WTC11 (cell line): Measurements from ENCODE around the gene POLE3. TPM values are rescaled to one million over a fixed set of nuclear protein-coding genes. Genes with fewer than 3 reads are reported as not detected.
A peak's percentile ranks its signal among the peaks of the same experiment; 100 is the strongest.

ENCODE experiments used
- ATAC-seq: fragments of 200-7000 bp; cut with Tn5 transposase; 2 replicates; pipeline ENCODE4 v1.10.0; 2021; ENCODE audit warnings: mild to moderate bottlenecking, moderate library complexity
- CTCF ChIA-PET: fragments of 300-600 bp; sonication (Branson Sonifier 250); formaldehyde crosslinking; loops from one replicate; lab custom pipeline; 2021; ENCODE audit warnings: antibody characterized with exemption; lab: Charles Lee
- POLR2A ChIA-PET: fragments of 350-600 bp; sonication (Branson Sonifier 250); formaldehyde crosslinking; loops from one replicate; lab custom pipeline; 2021; ENCODE audit warnings: antibody characterized with exemption; lab: Charles Lee
- DNase-seq: peaks from one replicate; pipeline ENCODE4 v3.0.0; 2021; ENCODE audit warnings: low spot score
- H3K27ac Mint-ChIP-seq: 2 replicates; pipeline ENCODE4 v1.8.0; 2021; ENCODE audit warnings: mixed read lengths
- H3K27me3 Mint-ChIP-seq: 2 replicates; pipeline ENCODE4 v1.8.0; 2021; ENCODE audit warnings: low read depth, mild to moderate bottlenecking, moderate library complexity, mixed read lengths
- H3K36me3 Mint-ChIP-seq: 2 replicates; pipeline ENCODE4 v1.8.0; 2021; ENCODE audit warnings: mixed read lengths
- H3K4me1 Mint-ChIP-seq: 2 replicates; pipeline ENCODE4 v1.8.0; 2022; ENCODE audit warnings: mixed read lengths
- H3K4me3 Mint-ChIP-seq: 2 replicates; pipeline ENCODE4 v1.8.0; 2021; ENCODE audit warnings: mild to moderate bottlenecking, moderate library complexity, mixed read lengths
- H3K9me3 Mint-ChIP-seq: 2 replicates; pipeline ENCODE4 v1.8.0; 2021; ENCODE audit warnings: mixed read lengths
- ATF1 ChIP-seq: sonication (generic); formaldehyde crosslinking; IDR thresholded peaks from 2 replicates; pipeline ENCODE4 v1.8.1; 2023; ENCODE audit warnings: mild to moderate bottlenecking, moderate library complexity, missing genetic modification reagents
- CBFB ChIP-seq: sonication (generic); formaldehyde crosslinking; IDR thresholded peaks from 2 replicates; pipeline ENCODE4 v1.8.1; 2022; ENCODE audit warnings: mild to moderate bottlenecking, low read depth, missing genetic modification reagents
- CDX4 ChIP-seq: fragments of 250-450 bp; sonication (Bioruptor Pico); IDR thresholded peaks from 2 replicates; pipeline ENCODE4 v1.9.0; 2021; ENCODE audit warnings: moderate library complexity, mild to moderate bottlenecking, inconsistent platforms, borderline replicate concordance
- E2F1 ChIP-seq: sonication (generic); formaldehyde crosslinking; IDR thresholded peaks from 2 replicates; pipeline ENCODE4 v1.8.0; 2022; ENCODE audit warnings: mild to moderate bottlenecking, missing genetic modification reagents
- E2F5 ChIP-seq: sonication (generic); formaldehyde crosslinking; IDR thresholded peaks from 2 replicates; pipeline ENCODE4 v1.8.1; 2022; ENCODE audit warnings: mild to moderate bottlenecking, moderate library complexity, missing genetic modification reagents
- FOXK1 ChIP-seq: sonication (generic); formaldehyde crosslinking; IDR thresholded peaks from 2 replicates; pipeline ENCODE4 v1.8.0; 2022; ENCODE audit warnings: mild to moderate bottlenecking, moderate library complexity, missing genetic modification reagents
- FOXP1 ChIP-seq: sonication (generic); formaldehyde crosslinking; IDR thresholded peaks from 2 replicates; pipeline ENCODE4 v1.8.0; 2022; ENCODE audit warnings: missing genetic modification reagents, mild to moderate bottlenecking, moderate library complexity, borderline replicate concordance
- FOXP4 ChIP-seq: sonication (generic); formaldehyde crosslinking; IDR thresholded peaks from 2 replicates; pipeline ENCODE4 v1.8.0; 2022; ENCODE audit warnings: mild to moderate bottlenecking, missing genetic modification reagents
- PRDM15 ChIP-seq: sonication (generic); formaldehyde crosslinking; IDR thresholded peaks from 2 replicates; pipeline ENCODE4 v1.8.0; 2022; ENCODE audit warnings: missing genetic modification reagents
- SP1 ChIP-seq: sonication (generic); formaldehyde crosslinking; conservative IDR thresholded peaks from 2 replicates; pipeline ENCODE4 v1.8.1; 2022; ENCODE audit warnings: missing genetic modification reagents
- TP53 ChIP-seq: sonication (generic); formaldehyde crosslinking; IDR thresholded peaks from 2 replicates; pipeline ENCODE4 v1.8.1; 2023; ENCODE audit warnings: mild to moderate bottlenecking, missing genetic modification reagents
- ZNF232 ChIP-seq: sonication (generic); formaldehyde crosslinking; IDR thresholded peaks from 2 replicates; pipeline ENCODE4 v1.8.0; 2022; ENCODE audit warnings: mild to moderate bottlenecking, missing genetic modification reagents
- ZNF423 ChIP-seq: fragments of 250-450 bp; sonication (Bioruptor Pico); IDR thresholded peaks from 2 replicates; pipeline ENCODE4 v2.1.2; 2022; ENCODE audit warnings: mild to moderate bottlenecking, moderate library complexity
- total RNA-seq: library from RNA; stranded (reverse); gene quantifications from 3 replicates; pipeline ENCODE4 v1.2.3, GENCODE V29; 2021

Gene POLE3
- total RNA-seq, 1 experiment from 2014 or later, result 43.6 TPM

- H3K4me1 Mint-ChIP-seq, result peaks cover 15% of the 10 kb centered on the region
- ATAC-seq, result peak; percentile 87
- H3K27ac Mint-ChIP-seq, result no peak within 1 kb of the TSS
- 0 out of 2 replicates have a peak, but pooled peaks have one; percentile 72 for TF ChIP-seq CBFB
- TF ChIP-seq ATF1, result no peak
- 0 out of 2 replicates have a peak, but pooled peaks have one; percentile 24 for TF ChIP-seq ZNF232 (CRISPR knock-in tag)
- peak; percentile 31; the same call in 1 of the 2 replicates for TF ChIP-seq FOXK1 (CRISPR knock-in tag)
- TF ChIP-seq E2F1, result no peak
- TF ChIP-seq E2F5 (CRISPR knock-in tag), result no peak
- no peak for TF ChIP-seq CDX4 (CRISPR knock-in tag)
- TF ChIP-seq SP1 (CRISPR knock-in tag), result peak; percentile 66; the same call in 1 of the 2 replicates
- TF ChIP-seq TP53, result peak; percentile 61; the same call in 1 of the 2 replicates
- TF ChIP-seq FOXP4 (CRISPR knock-in tag), result 0 out of 2 replicates have a peak, but pooled peaks have one; percentile 39
- peak; percentile 67 for TF ChIP-seq PRDM15
- TF ChIP-seq FOXP1 (CRISPR knock-in tag), result peak; percentile 50; the same call in 1 of the 2 replicates
- TF ChIP-seq ZNF423, result no peak
- H3K27me3 Mint-ChIP-seq, result no peaks in the 10 kb centered on the region; the same call in 1 of the 2 replicates
- H3K4me3 Mint-ChIP-seq, result peak within 1 kb of the TSS; percentile 80
- ChIA-PET POLR2A (interaction anchor here (0.6 to 1.6 kb wide), 4 partner anchors 25 to 634 kb away, joined by 3 to 4 read pairs (median 3); partner anchors contain the start of genes BSPRY, C9orf43 and POLE3), CTCF (interaction anchor here (0.6 to 1.7 kb wide), 6 partner anchors 13 to 281 kb away, joined by 3 to 7 read pairs (median 4); partner anchors contain the start of genes ALAD, C9orf43, POLE3 and WDR31)
- H3K36me3 Mint-ChIP-seq, result peaks cover 9% of the 10 kb centered on the region; the same call in 1 of the 2 replicates
- H3K9me3 Mint-ChIP-seq, result no peaks in the 10 kb centered on the region
- DNase-seq, result peak; percentile 80
These were observed 33.6 kb downstream of the POLE3 start, which contains the start of gene HDHD3 for GRCh38 chr9:113376634-113377567. TSS of gene HDHD3 (minus strand) at chr9:113376986. CDS start at chr9:113374354, 2,632 bp downstream.
